WTC11 (cell line): ENCODE results near the gene ABR. TPM values are rescaled to one million over a fixed set of nuclear protein-coding genes. Genes with fewer than 3 reads are reported as not detected.

Source experiments
- ATAC-seq: fragments of 200-7000 bp; cut with Tn5 transposase; 2 replicates; pipeline ENCODE4 v1.10.0; 2021; ENCODE audit warnings: mild to moderate bottlenecking, moderate library complexity
- CTCF ChIA-PET: fragments of 300-600 bp; sonication (Branson Sonifier 250); formaldehyde crosslinking; loops from one replicate; lab custom pipeline; 2021; ENCODE audit warnings: antibody characterized with exemption; lab: Charles Lee
- POLR2A ChIA-PET: fragments of 350-600 bp; sonication (Branson Sonifier 250); formaldehyde crosslinking; loops from one replicate; lab custom pipeline; 2021; ENCODE audit warnings: antibody characterized with exemption; lab: Charles Lee
- DNase-seq: peaks from one replicate; pipeline ENCODE4 v3.0.0; 2021; ENCODE audit warnings: low spot score
- H3K27ac Mint-ChIP-seq: 2 replicates; pipeline ENCODE4 v1.8.0; 2021; ENCODE audit warnings: mixed read lengths
- H3K27me3 Mint-ChIP-seq: 2 replicates; pipeline ENCODE4 v1.8.0; 2021; ENCODE audit warnings: low read depth, mild to moderate bottlenecking, moderate library complexity, mixed read lengths
- H3K36me3 Mint-ChIP-seq: 2 replicates; pipeline ENCODE4 v1.8.0; 2021; ENCODE audit warnings: mixed read lengths
- H3K4me1 Mint-ChIP-seq: 2 replicates; pipeline ENCODE4 v1.8.0; 2022; ENCODE audit warnings: mixed read lengths
- H3K4me3 Mint-ChIP-seq: 2 replicates; pipeline ENCODE4 v1.8.0; 2021; ENCODE audit warnings: mild to moderate bottlenecking, moderate library complexity, mixed read lengths
- H3K9me3 Mint-ChIP-seq: 2 replicates; pipeline ENCODE4 v1.8.0; 2021; ENCODE audit warnings: mixed read lengths
- CBFB ChIP-seq: sonication (generic); formaldehyde crosslinking; IDR thresholded peaks from 2 replicates; pipeline ENCODE4 v1.8.1; 2022; ENCODE audit warnings: mild to moderate bottlenecking, low read depth, missing genetic modification reagents
- CREB1 ChIP-seq: sonication (generic); formaldehyde crosslinking; IDR thresholded peaks from 2 replicates; pipeline ENCODE4 v1.8.0; 2023; ENCODE audit warnings: mild to moderate bottlenecking, missing genetic modification reagents
- E2F1 ChIP-seq: sonication (generic); formaldehyde crosslinking; IDR thresholded peaks from 2 replicates; pipeline ENCODE4 v1.8.0; 2022; ENCODE audit warnings: mild to moderate bottlenecking, missing genetic modification reagents
- FOXK1 ChIP-seq: sonication (generic); formaldehyde crosslinking; IDR thresholded peaks from 2 replicates; pipeline ENCODE4 v1.8.0; 2022; ENCODE audit warnings: mild to moderate bottlenecking, moderate library complexity, missing genetic modification reagents
- GABPB1 ChIP-seq: sonication (generic); formaldehyde crosslinking; IDR thresholded peaks from 2 replicates; pipeline ENCODE4 v1.8.1; 2023; ENCODE audit warnings: mild to moderate bottlenecking, missing genetic modification reagents
- HMGXB4 ChIP-seq: sonication (generic); formaldehyde crosslinking; IDR thresholded peaks from 2 replicates; pipeline ENCODE4 v1.8.1; 2023; ENCODE audit warnings: mild to moderate bottlenecking, moderate library complexity, missing genetic modification reagents
- IRF2 ChIP-seq: sonication (generic); formaldehyde crosslinking; IDR thresholded peaks from 2 replicates; pipeline ENCODE4 v1.8.0; 2022; ENCODE audit warnings: low read depth, missing genetic modification reagents, borderline replicate concordance
- KAT7 ChIP-seq: sonication (generic); formaldehyde crosslinking; IDR thresholded peaks from 2 replicates; pipeline ENCODE4 v1.8.1; 2023; ENCODE audit warnings: missing genetic modification reagents, mild to moderate bottlenecking, borderline replicate concordance
- MYBL2 ChIP-seq: sonication (generic); formaldehyde crosslinking; IDR thresholded peaks from 2 replicates; pipeline ENCODE4 v1.8.1; 2023; ENCODE audit warnings: mild to moderate bottlenecking, moderate library complexity, missing genetic modification reagents
- NFE2L1 ChIP-seq: sonication (generic); formaldehyde crosslinking; IDR thresholded peaks from 2 replicates; pipeline ENCODE4 v1.8.1; 2023; ENCODE audit warnings: missing genetic modification reagents
- NR2C2 ChIP-seq: sonication (generic); formaldehyde crosslinking; IDR thresholded peaks from 2 replicates; pipeline ENCODE4 v1.8.0; 2022; ENCODE audit warnings: mild to moderate bottlenecking, missing genetic modification reagents
- OVOL2 ChIP-seq: fragments of 250-450 bp; sonication (Bioruptor Pico); IDR thresholded peaks from 2 replicates; pipeline ENCODE4 v1.9.0; 2021; ENCODE audit warnings: mild to moderate bottlenecking, borderline replicate concordance
- SMAD4 ChIP-seq: sonication (generic); formaldehyde crosslinking; IDR thresholded peaks from 2 replicates; pipeline ENCODE4 v1.8.0; 2022; ENCODE audit warnings: mild to moderate bottlenecking, missing genetic modification reagents
- USF1 ChIP-seq: sonication (generic); formaldehyde crosslinking; IDR thresholded peaks from 2 replicates; pipeline ENCODE4 v1.8.0; 2022; ENCODE audit warnings: mild to moderate bottlenecking, missing genetic modification reagents
- ZNF121 ChIP-seq: sonication (generic); formaldehyde crosslinking; IDR thresholded peaks from 2 replicates; pipeline ENCODE4 v1.8.0; 2023; ENCODE audit warnings: missing genetic modification reagents
- ZNF396 ChIP-seq: fragments of 250-450 bp; sonication (Bioruptor Pico); IDR thresholded peaks from 2 replicates; pipeline ENCODE4 v1.8.0; 2021; ENCODE audit warnings: mild to moderate bottlenecking, moderate library complexity, borderline replicate concordance
- ZNF416 ChIP-seq: fragments of 250-450 bp; sonication (Bioruptor Pico); IDR thresholded peaks from 2 replicates; pipeline ENCODE4 v1.9.0; 2021; ENCODE audit warnings: mild to moderate bottlenecking, inconsistent platforms
- ZNF423 ChIP-seq: fragments of 250-450 bp; sonication (Bioruptor Pico); IDR thresholded peaks from 2 replicates; pipeline ENCODE4 v2.1.2; 2022; ENCODE audit warnings: mild to moderate bottlenecking, moderate library complexity
- ZNF512 ChIP-seq: sonication (generic); formaldehyde crosslinking; IDR thresholded peaks from 2 replicates; pipeline ENCODE4 v1.8.1; 2022; ENCODE audit warnings: missing genetic modification reagents, borderline replicate concordance
- ZNF671 ChIP-seq: fragments of 250-450 bp; sonication (Bioruptor Pico); IDR thresholded peaks from 2 replicates; pipeline ENCODE4 v1.8.0; 2021; ENCODE audit warnings: mild to moderate bottlenecking
- total RNA-seq: library from RNA; stranded (reverse); gene quantifications from 3 replicates; pipeline ENCODE4 v1.2.3, GENCODE V29; 2021
- TF ChIP-seq, protein P1 (sequence below): sonication (generic); formaldehyde crosslinking; IDR thresholded peaks from 2 replicates; pipeline ENCODE4 v1.8.1; 2023; ENCODE audit warnings: mild to moderate bottlenecking, missing genetic modification reagents, borderline replicate concordance
- TF ChIP-seq, protein P2 (sequence below): sonication (generic); formaldehyde crosslinking; IDR thresholded peaks from 2 replicates; pipeline ENCODE4 v1.8.0; 2022; ENCODE audit warnings: mild to moderate bottlenecking, missing genetic modification reagents

The ABR gene
- total RNA-seq, 1 experiment from 2014 or later, result 38.0 TPM

GRCh38 chr17:1095090-1095852 is 84.5 kb downstream of the ABR start:
- CTCF ChIA-PET, result interaction anchor here (1.8 kb wide), 1 partner anchor 37 kb away, joined by 4 read pairs; no protein-coding TSS in a partner anchor
- no peaks in the 10 kb centered on the region for H3K9me3 Mint-ChIP-seq
- peaks cover 3% of the 10 kb centered on the region for H3K4me1 Mint-ChIP-seq
- H3K27me3 Mint-ChIP-seq, result no peaks in the 10 kb centered on the region
- no peak overlapping the region for H3K27ac Mint-ChIP-seq
- peaks cover 7% of the 10 kb centered on the region; the same call in 1 of the 2 replicates for H3K36me3 Mint-ChIP-seq
- no peak for DNase-seq
- H3K4me3 Mint-ChIP-seq, result no peak overlapping the region
- TF ChIP-seq USF1 (CRISPR knock-in tag) (no peak), ZNF396 (CRISPR knock-in tag) (no peak), FOXK1 (CRISPR knock-in tag) (no peak), GABPB1 (no peak), MYBL2 (no peak), SMAD4 (no peak), ZNF671 (CRISPR knock-in tag) (no peak), E2F1 (CRISPR knock-in tag) (no peak), HMGXB4 (no peak)
- POLR2A ChIA-PET, result no interaction called here
- ATAC-seq, result no peak

DNA sequence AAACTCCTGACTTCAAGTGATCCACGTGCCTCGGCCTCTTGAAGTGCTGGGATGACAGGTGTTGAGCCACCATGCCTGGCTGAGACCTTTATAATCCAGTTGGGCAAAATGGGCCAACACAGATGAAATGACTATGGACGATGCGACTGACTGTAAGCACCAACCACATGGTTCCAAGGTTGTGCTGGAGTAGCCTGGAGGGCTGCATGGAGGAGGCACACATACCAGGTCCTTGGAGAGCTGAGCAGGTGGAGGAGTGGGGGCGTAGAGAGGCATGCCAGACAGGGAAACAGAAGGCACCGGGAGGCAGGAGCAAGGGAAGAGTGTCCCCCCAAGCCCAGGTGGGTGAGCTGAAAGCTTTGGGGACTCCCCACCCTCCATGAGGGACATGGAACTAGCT is 85.2 kb downstream of the ABR start:
- Mint-ChIP-seq H3K27ac (no peak overlapping the region), H3K4me1 (peaks cover 9% of the 10 kb centered on the region), H3K9me3 (no peaks in the 10 kb centered on the region), H3K27me3 (no peaks in the 10 kb centered on the region), H3K36me3 (peaks cover 7% of the 10 kb centered on the region; the same call in 1 of the 2 replicates), H3K4me3 (no peak overlapping the region)
- ChIA-PET POLR2A (interaction anchor here (0.6 to 0.7 kb wide), 2 partner anchors 274 to 313 kb away, joined by 6 to 7 read pairs; no protein-coding TSS in a partner anchor), CTCF (interaction anchor here (1.8 kb wide), 1 partner anchor 36 kb away, joined by 4 read pairs; no protein-coding TSS in a partner anchor)
- no peak for TF ChIP-seq IRF2 (CRISPR knock-in tag)
- no peak for DNase-seq
- no peak for ATAC-seq

- no peak for DNase-seq
- TF ChIP-seq, protein P1, sequence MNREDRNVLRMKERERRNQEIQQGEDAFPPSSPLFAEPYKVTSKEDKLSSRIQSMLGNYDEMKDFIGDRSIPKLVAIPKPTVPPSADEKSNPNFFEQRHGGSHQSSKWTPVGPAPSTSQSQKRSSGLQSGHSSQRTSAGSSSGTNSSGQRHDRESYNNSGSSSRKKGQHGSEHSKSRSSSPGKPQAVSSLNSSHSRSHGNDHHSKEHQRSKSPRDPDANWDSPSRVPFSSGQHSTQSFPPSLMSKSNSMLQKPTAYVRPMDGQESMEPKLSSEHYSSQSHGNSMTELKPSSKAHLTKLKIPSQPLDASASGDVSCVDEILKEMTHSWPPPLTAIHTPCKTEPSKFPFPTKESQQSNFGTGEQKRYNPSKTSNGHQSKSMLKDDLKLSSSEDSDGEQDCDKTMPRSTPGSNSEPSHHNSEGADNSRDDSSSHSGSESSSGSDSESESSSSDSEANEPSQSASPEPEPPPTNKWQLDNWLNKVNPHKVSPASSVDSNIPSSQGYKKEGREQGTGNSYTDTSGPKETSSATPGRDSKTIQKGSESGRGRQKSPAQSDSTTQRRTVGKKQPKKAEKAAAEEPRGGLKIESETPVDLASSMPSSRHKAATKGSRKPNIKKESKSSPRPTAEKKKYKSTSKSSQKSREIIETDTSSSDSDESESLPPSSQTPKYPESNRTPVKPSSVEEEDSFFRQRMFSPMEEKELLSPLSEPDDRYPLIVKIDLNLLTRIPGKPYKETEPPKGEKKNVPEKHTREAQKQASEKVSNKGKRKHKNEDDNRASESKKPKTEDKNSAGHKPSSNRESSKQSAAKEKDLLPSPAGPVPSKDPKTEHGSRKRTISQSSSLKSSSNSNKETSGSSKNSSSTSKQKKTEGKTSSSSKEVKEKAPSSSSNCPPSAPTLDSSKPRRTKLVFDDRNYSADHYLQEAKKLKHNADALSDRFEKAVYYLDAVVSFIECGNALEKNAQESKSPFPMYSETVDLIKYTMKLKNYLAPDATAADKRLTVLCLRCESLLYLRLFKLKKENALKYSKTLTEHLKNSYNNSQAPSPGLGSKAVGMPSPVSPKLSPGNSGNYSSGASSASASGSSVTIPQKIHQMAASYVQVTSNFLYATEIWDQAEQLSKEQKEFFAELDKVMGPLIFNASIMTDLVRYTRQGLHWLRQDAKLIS (CRISPR knock-in tag), result no peak
- TF ChIP-seq OVOL2 (no peak), ZNF121 (CRISPR knock-in tag) (no peak), ZNF512 (no peak), CREB1 (CRISPR knock-in tag) (no peak), NFE2L1 (CRISPR knock-in tag) (no peak), NR2C2 (CRISPR knock-in tag) (no peak), KAT7 (no peak), CBFB (CRISPR knock-in tag) (no peak), ZNF671 (CRISPR knock-in tag) (no peak), ZNF416 (CRISPR knock-in tag) (no peak), ZNF423 (CRISPR knock-in tag) (no peak)
- TF ChIP-seq, protein P2, sequence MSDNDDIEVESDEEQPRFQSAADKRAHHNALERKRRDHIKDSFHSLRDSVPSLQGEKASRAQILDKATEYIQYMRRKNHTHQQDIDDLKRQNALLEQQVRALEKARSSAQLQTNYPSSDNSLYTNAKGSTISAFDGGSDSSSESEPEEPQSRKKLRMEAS (CRISPR knock-in tag), result no peak
- Mint-ChIP-seq H3K27me3 (no peaks in the 10 kb centered on the region), H3K4me3 (no peak overlapping the region), H3K27ac (no peak overlapping the region), H3K4me1 (peaks cover 9% of the 10 kb centered on the region), H3K9me3 (no peaks in the 10 kb centered on the region), H3K36me3 (peaks cover 4% of the 10 kb centered on the region; the same call in 1 of the 2 replicates)
- POLR2A ChIA-PET, result no interaction called here
- ATAC-seq, result no peak
- CTCF ChIA-PET, result interaction anchor here (1.0 kb wide), 1 partner anchor 34 kb away, joined by 5 read pairs; no protein-coding TSS in a partner anchor
Observed at GRCh38 chr17:1091900-1092299, 87.9 kb downstream of the ABR start.
